ENCODE results near the gene GALNT7.
"Not testable (repeated sequence)": the region's sequence is repeated elsewhere in the genome, so short reads cannot be mapped to it uniquely, and the experiment has no call there.

Gene GALNT7

DNA sequence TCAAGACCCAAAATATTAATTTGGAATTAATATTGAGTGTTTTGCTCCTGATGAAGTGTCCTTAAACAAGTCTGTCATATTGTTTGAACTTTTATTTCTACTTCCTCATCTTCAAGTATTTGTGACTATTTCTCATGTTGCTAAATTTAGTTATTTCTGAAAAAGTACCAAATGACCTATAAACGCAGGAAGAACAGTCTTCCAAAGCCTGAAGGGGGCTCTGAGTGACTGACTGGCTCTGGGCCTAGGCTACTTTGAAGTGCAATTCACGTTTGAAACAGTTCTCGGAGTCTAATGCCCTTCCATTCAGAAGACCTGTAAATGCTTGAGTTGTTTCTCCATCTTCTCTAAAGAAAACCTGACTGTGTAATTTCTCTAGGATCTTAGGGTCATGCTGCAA lies 26.5 kb downstream of the GALNT7 start:
- DNase-seq (ENCODE audit: low read depth, low spot score) = no peak

DNA sequence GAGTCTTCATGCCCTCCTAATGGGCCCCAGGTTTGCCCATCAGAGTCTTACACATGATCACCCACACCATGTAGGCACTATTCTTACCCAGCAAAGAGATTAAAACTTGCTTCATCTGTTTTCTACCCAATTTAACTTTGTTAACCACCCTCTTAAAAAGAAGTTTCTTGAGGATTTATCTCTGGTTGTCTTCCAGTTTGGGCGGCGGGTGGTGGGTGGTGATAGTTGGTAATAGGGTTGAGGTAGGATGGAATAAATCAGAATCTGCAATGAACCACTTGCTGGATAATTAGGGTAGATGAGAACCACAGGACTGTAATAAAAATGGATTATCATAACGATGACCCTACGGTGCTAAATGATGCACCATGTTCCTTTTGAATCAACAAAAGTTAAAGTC lies 30.9 kb downstream of the GALNT7 start:
- DNase-seq (ENCODE audit: low read depth, low spot score) = no peak

DNA sequence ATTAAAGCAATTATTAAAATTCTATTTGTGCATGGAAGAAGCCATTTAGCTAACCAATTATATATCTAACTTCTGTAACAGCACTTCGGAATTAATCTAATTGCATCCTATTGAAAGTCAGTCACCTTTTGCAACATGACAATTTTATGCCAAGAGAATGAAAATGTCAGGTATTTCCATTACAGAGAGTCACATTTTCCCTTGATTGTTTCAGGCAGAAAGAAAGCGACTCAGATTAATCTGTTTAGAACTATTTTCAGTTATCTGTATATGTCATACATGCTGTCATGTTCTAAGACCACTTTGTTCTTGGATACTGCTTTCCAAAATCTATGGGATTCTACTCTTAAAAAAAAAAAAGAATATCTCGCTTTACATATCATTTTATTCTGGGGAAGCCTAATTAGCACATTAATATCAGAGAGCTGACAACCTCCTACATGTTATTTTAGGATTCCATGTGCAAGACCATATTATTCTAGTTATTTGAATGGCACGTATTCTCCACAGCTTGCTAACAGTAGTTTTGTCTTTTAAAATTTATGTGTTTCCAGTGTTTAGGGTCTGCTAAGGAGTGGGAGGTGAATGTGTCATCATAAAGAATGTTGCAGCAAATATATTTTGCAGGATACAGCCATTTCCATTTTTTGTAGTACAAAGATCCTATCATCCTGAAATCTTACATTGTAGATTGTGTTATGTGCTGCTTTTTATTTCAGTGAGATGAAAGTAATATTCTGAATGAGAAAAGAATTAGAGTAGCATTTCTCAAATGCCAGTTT lies 31.7 kb downstream of the GALNT7 start:
- DNase-seq (ENCODE audit: low read depth, low spot score) = no peak

DNA sequence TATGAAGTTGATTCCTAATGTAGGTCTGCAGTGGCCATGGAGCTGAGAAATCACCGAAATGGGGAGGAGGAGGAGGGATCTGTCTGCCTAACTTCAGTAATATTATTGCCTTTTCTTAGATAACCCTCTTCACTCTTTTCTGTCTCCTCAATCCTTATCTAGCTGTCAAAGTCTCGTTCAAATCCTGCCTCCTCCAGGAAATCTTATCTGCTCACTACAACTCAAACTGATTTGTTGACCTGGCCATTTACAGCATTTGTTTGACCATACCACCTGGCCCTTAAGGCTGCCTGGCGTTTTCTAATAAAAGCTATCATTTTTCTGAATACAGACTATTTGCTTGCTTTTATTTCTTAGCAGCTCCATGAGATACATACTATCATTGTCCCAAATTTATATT lies 33.8 kb downstream of the GALNT7 start:
- no peak for DNase-seq (ENCODE audit: low read depth, low spot score)

DNA sequence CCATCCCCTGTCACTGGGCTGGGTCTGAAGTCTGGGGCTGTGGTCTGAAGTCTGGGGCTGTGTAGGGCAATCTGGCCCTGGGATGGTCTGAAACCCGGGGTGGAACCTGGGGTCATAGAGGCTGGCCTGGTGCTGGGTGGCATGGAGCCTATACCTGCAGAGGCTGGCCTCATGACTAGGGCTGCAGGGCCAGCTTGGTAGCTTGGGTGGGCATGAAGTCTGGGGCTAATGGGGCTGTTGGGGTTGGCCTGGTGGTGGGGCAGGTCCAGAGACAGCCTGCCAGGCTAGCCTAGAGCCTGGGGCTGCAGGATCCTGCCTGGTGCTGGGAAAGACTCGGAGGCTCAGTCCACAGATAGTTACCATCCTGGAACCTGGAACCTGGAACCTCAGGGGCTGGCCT lies 37.0 kb downstream of the GALNT7 start:
- no peak for DNase-seq (ENCODE audit: low read depth, low spot score)

DNA sequence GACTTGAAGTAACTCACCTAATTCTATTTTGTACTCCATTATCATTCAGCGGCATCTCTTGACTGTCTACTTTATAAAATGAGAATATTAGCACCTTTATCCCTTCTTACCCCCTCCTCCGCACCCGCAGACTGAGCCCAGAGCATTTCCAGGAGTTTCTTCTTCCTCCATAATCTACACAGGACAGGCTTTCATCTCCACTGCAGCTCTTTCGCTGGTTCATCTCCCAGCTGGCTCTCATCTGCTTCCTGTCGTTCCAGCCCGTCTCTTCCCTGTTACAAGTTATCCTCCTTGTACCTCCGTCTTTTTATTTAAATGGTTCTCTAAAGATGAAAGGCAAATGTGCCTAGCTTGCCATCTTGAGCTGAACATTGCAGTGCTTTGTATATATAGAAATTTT lies 39.8 kb downstream of the GALNT7 start:
- no peak for DNase-seq (ENCODE audit: low read depth, low spot score)

DNA sequence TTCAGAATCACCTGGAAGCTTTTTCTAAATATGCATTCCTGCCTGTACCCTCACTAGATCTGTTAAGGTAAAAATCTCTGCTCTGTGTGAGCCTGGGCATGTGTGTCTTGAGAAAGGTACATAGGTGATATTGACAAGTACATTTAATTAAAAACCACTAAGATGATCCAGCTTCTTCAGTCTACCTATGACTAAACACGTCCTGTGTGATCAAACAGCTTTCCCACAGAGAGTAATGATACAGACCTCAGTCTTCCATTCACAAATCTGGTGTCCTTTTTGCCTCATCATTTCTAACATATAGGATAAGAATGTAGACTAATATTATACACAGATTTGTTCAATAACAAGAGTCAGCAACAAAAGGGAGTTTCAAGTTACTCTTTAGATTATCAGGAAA lies 42.6 kb downstream of the GALNT7 start:
- no peak for DNase-seq (ENCODE audit: low read depth, low spot score)

DNA sequence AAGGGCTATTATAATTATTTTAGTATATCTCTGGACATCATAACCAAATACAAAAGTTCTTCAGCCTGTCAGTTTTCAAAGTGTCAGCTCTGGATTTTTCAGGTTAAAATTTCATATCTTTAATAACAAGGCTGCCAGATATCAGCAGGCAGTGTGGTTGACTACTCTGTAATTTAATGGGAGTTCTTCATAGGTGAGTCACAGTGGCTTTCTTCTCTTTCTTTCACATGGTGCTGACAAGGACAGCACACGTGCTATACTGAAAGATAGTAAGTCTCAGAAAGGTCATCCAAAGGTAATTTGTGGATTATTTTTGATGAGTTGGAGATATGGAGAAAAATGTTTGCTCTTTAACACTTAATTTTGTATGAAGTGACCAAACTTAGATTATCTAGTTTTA lies 43.2 kb downstream of the GALNT7 start:
- DNase-seq (ENCODE audit: low read depth, low spot score) = no peak

DNA sequence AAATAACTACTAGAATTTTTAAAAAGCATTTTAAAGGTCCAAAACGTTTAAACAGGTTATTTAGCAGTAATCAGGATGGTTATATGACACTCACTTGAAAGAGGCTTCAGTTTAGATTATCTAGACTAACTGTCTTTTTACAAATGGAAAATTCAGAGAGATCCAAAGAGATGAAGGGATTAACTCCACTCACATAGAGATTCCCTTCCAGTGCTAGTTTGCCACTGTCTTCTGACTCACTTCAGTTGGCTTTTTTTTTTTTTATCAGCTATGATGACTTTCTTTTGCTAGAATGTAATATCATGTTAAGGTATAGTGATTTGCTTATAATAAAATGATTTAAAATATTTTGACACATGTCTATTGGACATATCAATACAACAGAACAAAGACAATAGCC lies 43.8 kb downstream of the GALNT7 start:
- no peak for DNase-seq (ENCODE audit: low read depth, low spot score)

DNA sequence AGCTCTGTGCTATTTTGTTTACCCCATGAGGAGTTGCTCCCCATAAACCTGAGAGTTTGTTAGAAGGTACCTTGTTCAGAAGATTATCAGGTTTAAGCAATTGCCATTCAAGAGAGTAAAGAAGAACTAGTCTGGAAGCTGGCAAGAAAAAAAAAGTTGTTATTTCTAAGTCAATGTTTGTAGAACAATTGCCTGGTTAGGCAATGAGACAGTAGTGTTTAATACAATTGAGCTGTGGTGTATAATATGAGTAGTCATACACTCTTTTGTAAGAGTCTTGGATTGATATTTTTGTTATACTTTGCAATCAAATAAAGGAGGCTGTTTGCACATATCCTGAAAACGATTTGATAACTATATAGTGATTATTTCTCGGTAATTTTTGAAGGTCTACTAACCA lies 44.7 kb downstream of the GALNT7 start:
- DNase-seq (ENCODE audit: low read depth, low spot score) = no peak

DNA sequence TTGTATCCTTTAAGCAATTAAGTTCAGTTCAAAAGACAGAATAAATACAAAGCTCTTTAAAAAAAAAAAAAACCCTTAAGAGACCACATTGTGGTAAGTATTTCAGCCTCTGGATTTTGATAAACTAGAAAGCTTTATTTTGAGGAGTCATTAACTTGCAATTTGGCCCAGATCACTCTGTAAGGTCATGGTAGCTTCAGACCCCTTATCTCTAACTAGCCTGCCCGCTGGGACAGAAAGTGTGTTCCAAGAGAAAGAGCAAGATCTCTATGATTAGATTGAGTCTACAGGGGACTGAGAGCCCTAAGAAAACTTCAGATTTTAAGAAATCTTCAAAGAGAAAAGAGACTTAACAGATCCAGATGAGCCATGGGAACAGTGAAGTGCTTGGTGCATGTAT lies 45.6 kb downstream of the GALNT7 start:
- DNase-seq (ENCODE audit: low read depth, low spot score) = no peak

DNA sequence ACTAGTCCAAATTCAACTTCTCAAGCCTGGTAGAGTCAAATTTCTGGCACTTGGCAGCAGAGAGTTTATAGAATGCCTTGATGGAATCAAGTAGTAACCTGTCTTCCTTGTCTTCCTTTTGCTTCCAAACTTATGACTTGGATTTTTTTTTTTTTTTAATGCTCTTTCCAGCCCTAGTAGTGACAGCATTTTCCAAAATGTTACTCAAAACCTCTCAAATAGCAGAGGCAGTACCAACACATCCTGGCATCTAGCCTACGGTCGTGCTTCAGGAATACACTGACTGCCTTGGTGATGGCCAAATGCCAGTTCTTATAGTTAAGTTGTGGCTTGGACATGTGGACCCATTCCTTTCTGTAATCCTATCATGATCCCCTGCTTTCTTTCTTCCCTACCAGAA lies 46.0 kb downstream of the GALNT7 start:
- DNase-seq (ENCODE audit: low read depth, low spot score) = no peak

DNA sequence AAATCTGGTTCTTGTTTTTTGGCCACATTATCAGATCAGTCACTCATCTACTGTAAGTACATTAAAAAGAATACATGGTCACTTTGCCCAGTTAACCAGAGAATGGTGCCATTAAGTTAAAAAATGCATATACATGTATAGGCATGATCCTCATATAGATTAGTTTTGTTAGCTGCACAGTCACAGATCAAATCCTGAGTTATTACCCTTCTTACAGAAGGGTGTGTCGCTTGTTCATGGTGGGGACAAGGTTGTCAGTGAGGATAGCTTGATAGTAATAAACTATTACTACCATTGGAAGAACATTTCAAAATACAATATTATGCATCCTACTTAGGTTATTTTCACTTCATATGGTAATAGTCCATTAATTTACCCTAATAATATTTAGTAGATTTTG lies 48.5 kb downstream of the GALNT7 start:
- DNase-seq (ENCODE audit: low read depth, low spot score) = no peak

DNA sequence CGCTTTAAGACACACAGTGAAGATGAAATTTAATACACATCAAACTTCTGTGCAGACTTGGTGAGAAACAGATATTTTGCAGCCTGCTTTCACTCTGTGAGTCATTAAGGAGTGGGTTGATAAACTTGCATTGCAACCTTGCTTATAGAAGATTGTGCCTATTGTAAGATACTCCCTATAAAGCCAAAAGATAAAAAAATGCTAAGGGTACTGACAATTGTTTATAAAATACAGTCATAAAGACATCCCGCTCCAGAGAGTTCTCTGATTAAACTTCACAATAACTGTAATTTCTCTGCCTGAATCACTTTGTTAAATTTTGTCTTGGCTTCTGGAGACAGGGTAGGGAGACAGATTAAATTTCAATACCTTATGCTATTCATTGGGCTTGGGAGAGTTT lies 49.1 kb downstream of the GALNT7 start:
- no peak for DNase-seq (ENCODE audit: low read depth, low spot score)

DNA sequence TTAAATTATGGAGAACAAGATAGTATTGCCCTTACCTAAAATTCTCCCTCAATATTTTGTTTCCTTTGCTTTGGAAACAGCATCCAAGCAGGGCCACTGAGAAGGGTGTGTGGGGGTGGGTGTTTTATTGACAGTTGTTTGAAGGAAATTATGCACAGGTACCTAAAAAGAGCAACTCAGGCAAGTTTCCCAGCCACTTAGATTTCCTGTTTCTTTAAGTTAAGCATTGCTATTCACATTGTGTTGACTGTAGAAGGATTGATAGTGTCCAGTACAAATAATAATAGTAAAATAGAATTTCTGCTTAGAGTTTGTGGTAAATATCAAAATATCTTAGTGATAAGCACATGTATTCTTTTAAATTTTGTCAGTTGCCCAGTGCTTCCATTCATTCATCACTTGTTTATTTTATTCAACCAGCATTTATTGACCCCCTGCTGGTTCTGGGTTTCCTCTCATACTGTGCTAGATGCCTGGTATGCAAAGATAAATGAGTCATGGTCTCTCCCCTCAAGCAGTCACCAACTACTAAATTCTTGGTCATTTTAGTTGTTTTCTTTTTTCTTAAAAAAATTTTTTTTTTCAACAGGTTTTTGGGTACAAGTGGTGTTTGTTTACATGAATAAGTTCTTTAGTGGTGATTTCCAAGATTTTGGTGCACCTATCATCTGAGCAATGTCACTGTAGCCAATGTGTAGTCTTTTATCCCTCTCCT lies 50.0 kb downstream of the GALNT7 start:
- no peak for DNase-seq (ENCODE audit: low read depth, low spot score)

DNA sequence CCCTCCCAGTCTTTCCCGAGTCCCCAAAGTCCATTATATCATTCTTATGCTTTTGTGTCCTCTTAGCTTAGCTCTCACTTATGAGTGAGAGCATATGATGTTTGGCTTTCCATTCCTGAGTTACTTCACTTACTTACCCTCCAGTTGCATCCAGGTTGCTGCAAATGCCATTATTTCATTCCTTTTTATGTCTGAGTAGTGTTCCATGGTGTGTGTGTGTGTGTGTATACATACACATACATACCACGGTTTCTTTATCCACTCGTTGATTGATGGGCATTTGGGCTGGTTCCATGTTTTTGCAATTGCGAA lies 50.5 kb downstream of the GALNT7 start:
- DNase-seq (ENCODE audit: low read depth, low spot score) = not testable (repeated sequence)

DNA sequence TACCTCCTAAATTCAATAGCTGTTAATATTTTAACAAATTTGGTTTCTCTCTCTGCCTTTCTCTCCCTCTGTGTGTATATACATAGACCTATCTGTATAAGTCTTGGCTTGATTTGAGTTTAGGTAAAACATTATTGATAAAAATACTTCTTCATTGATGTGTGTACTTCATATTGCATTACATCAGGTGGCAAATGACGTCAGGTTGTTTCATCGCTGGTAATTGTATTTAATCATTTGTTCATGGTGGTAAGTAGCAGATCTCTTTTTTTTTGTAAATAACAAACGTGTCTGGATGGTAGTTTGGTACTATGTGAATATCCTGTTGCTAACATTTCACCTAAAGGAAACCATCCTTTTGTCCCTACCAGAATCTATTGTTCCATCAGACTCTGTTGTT lies 55.1 kb downstream of the GALNT7 start:
- no peak for DNase-seq (ENCODE audit: low read depth, low spot score)

DNA sequence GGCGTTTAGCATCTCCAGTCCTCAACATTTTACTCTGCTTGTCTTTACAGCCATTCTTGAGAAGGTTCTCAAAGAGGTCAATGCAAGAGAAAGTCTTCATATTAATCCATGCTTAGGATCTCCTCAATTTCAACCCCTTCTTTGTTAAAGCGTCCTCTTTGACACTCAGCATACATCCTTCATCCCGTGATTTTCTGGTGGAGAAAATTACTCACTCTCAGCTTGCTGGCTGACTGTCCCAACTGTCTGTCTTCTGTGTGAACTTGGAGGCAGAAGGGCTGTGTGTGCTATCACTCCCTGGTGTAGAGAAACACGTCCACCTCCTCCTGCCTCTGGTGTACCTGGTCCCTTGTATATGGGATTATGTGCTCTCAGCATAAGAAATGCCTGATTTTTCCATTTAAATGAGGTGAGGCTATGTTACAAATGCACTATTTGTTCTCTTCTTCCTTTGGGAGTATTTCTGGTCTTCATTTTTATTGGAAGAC lies 57.8 kb downstream of the GALNT7 start:
- DNase-seq (ENCODE audit: low read depth, low spot score) = no peak

DNA sequence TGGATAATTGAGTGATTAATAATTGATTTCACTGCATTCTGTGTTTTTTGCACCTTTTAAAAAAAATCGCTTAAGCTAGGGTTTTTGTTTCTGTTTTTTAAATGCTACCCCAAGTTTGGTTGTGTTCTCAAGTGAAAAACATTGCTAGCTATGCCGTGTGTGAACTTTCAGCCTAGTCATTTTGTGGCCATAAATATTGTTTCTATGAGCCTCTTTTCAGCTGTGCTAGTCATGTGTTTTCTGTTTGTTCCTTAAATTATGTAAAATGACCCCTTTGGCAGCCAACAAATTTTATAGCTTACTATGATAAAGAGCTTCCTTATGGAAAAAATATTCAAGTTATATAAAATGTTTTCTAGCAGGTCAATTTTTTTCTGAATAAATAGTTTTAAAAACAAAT lies 59.1 kb downstream of the GALNT7 start:
- no peak for DNase-seq (ENCODE audit: low read depth, low spot score)

DNA sequence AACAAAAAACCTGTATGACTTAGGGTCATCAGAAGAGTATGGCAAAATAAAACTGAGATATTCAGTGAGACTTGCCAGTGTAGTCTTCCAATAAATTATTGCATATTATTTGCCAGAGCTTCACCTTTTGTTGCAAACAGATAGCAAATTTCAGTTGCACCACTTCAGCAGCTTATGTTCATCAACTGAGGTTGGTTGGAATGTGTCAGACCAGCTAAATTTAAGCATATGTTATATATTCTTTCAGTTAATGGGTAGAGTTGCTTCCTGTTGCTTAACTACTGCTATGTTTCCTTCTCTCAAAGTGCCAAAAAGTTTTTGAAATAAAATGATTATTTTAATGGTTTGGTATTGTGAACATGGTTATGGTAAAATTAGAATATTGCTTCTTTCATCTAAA lies 61.5 kb downstream of the GALNT7 start:
- no peak for DNase-seq (ENCODE audit: low read depth, low spot score)

DNA sequence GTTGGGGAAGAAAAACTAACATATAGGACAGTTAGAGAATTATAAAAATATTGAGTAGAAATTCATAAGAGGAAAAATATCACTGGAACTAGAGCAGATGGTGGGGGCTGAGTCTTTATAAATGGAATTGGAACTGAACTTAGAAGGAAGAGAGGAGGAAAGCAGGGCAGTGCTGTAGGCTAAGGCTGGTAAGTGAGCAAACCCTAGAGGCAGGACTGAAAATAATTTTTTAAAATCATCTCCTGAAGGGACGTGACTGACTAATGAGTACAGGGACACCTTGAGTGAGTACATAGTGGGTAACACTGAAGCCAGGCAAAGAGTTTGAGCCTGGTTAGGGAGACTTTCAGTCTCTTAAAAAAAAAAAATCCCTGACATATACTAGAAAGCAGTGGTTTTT lies 63.3 kb downstream of the GALNT7 start:
- DNase-seq (ENCODE audit: low read depth, low spot score) = no peak

DNA sequence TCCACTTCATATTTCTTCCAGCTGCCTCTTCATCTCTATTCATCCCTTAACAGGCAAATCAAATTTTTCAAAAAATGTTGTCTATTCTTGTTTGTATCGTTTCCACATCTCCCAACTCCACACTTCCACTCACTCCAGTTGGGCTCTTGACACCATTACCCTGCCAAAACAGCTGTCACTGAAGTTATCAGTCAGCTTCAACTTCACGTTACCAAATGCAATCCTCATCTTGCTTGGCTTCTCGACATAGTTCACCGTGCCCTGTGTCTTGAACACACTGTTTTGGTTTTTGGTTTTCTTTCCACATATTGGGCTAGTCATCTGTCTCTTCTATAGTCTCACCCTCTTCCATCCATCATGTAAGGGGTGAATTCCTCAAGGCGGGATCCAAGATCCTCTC lies 65.2 kb downstream of the GALNT7 start:
- DNase-seq (ENCODE audit: low read depth, low spot score) = no peak

DNA sequence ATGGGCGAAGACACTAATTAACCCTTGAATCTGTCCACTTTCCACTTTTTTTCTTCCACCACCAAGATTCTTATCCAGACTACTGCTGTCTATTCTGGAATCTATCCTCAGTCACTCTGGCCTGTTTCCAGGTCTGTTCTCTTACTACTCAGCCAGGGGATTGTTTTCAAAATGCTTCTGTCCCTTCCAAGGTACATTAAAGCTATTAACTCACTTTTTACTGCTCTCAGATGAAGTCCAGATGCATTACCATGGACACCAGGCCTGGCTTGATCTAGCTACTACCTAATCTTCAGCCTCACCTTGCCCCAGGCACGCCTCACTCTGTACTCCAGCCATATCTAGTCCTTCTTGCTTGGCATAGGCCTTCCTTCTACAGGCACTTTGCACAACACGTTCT lies 66.4 kb downstream of the GALNT7 start:
- DNase-seq (ENCODE audit: low read depth, low spot score) = no peak

DNA sequence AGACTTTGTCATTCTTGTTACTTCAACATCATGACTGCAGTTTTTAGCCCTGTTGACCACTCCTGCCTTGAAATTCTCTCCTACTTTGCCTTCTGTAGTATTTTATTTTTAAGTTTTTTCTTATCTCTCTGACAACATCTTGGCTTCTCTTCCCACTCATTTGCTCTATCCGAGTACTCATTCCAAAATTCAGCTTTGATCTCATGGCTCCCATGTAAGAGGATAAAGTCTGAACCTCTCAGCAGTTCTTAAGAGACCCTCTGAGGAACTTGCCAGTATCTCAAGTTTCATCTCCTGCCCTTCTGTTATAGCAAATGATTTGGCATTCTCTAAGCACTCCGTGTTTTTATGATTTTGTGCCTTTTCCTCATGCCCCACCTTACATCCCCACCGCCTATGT lies 67.7 kb downstream of the GALNT7 start:
- no peak for DNase-seq (ENCODE audit: low read depth, low spot score)

Measured in iPS DF 19.7 (cell line).